ENCODE measurements around the gene KRT33B. TPM values are rescaled to one million over a fixed set of nuclear protein-coding genes. Genes with fewer than 3 reads are reported as not detected.

The KRT33B gene
- total and polyA plus RNA-seq, 10 of the 15 experiments (the other 5 are each of a cell fraction or from before 2014, with no cell fraction given), result not detected

- TF ChIP-seq CHD4 (IDR thresholded peaks at IDR 0.05), result no peak
- no peak for TF ChIP-seq NKRF (conservative IDR thresholded peaks at IDR 0.05)
- no peak for TF ChIP-seq E4F1 (IDR thresholded peaks at IDR 0.05; ENCODE audit: borderline replicate concordance, partially characterized antibody)
- no peak for TF ChIP-seq PRDM15 (CRISPR knock-in tag; IDR thresholded peaks at IDR 0.05)
- no peak for TF ChIP-seq RELB (IDR thresholded peaks at IDR 0.05; ENCODE audit: low read depth)
- TF ChIP-seq NR2F1 (conservative IDR thresholded peaks at IDR 0.05), result no peak
- TF ChIP-seq ZNF217 (IDR thresholded peaks at IDR 0.05), result no peak
- TF ChIP-seq SP1 (IDR thresholded peaks at IDR 0.05; ENCODE audit: low read depth, low read length), result no peak
- TF ChIP-seq PML (IDR thresholded peaks at IDR 0.05; ENCODE audit: low read length), result no peak
- TF ChIP-seq CEBPZ (IDR thresholded peaks at IDR 0.05; ENCODE audit: low read depth, low read length), result no peak
- no peak for TF ChIP-seq ZNF207 (IDR thresholded peaks at IDR 0.05; ENCODE audit: borderline replicate concordance)
- no peaks in the 10 kb centered on the region for H3K4me1 ChIP-seq (ENCODE audit: control insufficient read depth, insufficient read depth, low read length)
- ChIA-PET CTCF (no interaction called here), POLR2A (no interaction called here), SMC1A (ENCODE audit: uncharacterized antibody, unreplicated experiment) (no interaction called here), RAD21 (ENCODE audit: unreplicated experiment) (no interaction called here)
- WGBS (ENCODE audit: insufficient coverage, insufficient replicate concordance, low lambda C conversion rate, missing lambda C conversion rate), result 9% methylated on average over 10 of the region's 10 CpGs
- no peaks in the 10 kb centered on the region for H3K36me3 ChIP-seq (ENCODE audit: control insufficient read depth in 2 of 2, insufficient read depth in 2 of 2, low read length in 1 of 2)
- H3K4me2 ChIP-seq (ENCODE audit: control insufficient read depth, insufficient read depth), result no peak overlapping the region
- H3K79me2 ChIP-seq (ENCODE audit: control insufficient read depth, insufficient read depth, low read length), result no peaks in the 10 kb centered on the region
- no TSS peak for BruUV-seq (replicated peaks)
- no peaks in the 10 kb centered on the region for H4K20me1 ChIP-seq (ENCODE audit: control insufficient read depth, insufficient read depth)
- no peaks in the 10 kb centered on the region; a peak in 1 of 4 replicates for H3K27me3 ChIP-seq (replicated peaks in 1 of 2; ENCODE audit: control insufficient read depth in 2 of 2, insufficient read depth in 2 of 2, low read length in 1 of 2)
- no peak overlapping the region for H3K4me3 ChIP-seq
- no peak overlapping the region for H2AFZ ChIP-seq (ENCODE audit: control insufficient read depth, low read depth, low read length)
- ATAC-seq (no peak), DNase-seq (ENCODE audit: low read depth, low spot score) (no peak), FAIRE-seq (no peak)
- H3K9me3 ChIP-seq (replicated peaks; ENCODE audit: control insufficient read depth, insufficient read depth, low read length), result no peaks in the 10 kb centered on the region; the same call in 2 of the 3 replicates
- intact Hi-C loops (cut with micrococcal nuclease; ENCODE audit: unreplicated experiment), result loop anchor here (10.0 kb wide), 1 partner anchor 700 kb away; no protein-coding TSS in a partner anchor
- no peak overlapping the region for H3K27ac ChIP-seq (ENCODE audit: control insufficient read depth, insufficient read depth)
- in situ Hi-C loops (cut with MboI), result no loop called here
- H3K9ac ChIP-seq (ENCODE audit: control insufficient read depth, insufficient read depth, low read length), result no peak overlapping the region
Measured at GRCh38 chr17:41325126-41325525, 44.5 kb downstream of the KRT33B start.

Data from GM12878 (cell line).